ENCODE measurements around the gene DSG3. TPM values are rescaled to one million over a fixed set of nuclear protein-coding genes. Genes with fewer than 3 reads are reported as not detected.
A peak's percentile ranks its signal among the peaks of the same experiment; 100 is the strongest.
"Not testable (repeated sequence)": the region's sequence is repeated elsewhere in the genome, so short reads cannot be mapped to it uniquely, and the experiment has no call there.

Gene DSG3
- total RNA-seq, 1 experiment from 2014 or later: 0.04 TPM

DNA sequence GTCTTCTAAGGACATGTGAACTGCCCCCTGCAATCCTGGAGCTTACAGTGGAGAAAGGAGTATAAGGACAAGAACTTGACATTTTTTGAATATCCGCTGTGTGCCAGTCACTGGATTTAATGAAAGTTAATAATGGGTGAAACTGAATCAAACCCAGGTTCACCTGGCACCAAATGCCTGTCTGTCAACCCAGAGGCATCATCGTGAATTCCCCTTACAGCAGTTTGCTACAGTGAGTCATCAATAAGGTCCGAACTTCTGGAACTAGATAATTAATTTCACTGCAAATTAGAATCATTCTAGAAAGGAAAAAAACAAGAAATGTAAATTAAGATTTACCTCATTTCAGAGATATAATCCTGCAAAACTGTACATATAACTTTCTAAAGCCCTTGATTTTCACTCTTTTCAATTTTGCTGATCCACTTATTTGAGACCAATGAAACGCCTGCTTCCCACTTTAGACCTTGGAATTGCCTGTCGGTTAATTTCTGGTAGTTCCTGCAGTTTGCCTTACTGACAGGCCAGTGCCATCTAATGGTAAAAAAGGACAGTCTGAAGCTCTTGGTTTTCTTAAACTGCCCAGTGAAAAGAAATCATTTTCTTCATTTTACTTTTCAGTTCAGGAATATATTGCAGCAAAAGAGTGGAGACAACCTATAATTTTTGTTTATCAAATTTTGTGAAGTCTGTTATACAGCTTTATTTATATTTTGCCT, 58.6 kb downstream of the DSG3 start:
- no peak overlapping the region for H3K27ac ChIP-seq (ENCODE audit: insufficient read length, low read depth, low read length)

DNA sequence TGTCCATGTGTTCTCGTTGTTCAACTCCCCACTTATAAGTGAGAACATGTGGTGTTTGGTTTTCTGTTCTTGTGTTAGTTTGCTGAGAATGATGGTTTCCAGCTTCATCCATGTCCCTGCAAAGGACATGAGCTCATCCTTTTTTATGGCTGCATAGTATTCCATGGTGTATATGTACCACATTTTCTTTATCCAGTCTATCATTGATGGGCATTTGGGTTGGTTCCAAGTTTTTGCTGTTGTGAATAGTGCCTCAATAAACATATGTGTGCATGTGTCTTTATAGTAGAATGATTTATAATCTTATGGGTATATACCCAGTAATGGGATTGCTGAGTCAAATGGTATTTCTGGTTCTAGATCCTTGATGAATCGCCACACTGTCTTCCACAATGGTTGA, 59.6 kb downstream of the DSG3 start:
- H3K27ac ChIP-seq (ENCODE audit: insufficient read length, low read depth, low read length); H4K91ac ChIP-seq (ENCODE audit: insufficient read length, low read depth, low read length); H3K9me3 ChIP-seq (ENCODE audit: control insufficient read depth, low read depth, low read length); H3K27me3 Mint-ChIP-seq (ENCODE audit: low read depth); H3K27me3 ChIP-seq (ENCODE audit: insufficient read depth, low read length); H3K18ac ChIP-seq (ENCODE audit: insufficient read length, low read depth, low read length); H3K4me2 ChIP-seq (ENCODE audit: insufficient read depth, insufficient read length, low read length); H3K27ac Mint-ChIP-seq; H2BK120ac ChIP-seq (ENCODE audit: low read depth, low read length, poor library complexity, severe bottlenecking); H3K23me2 ChIP-seq (ENCODE audit: insufficient read length, low read depth, low read length, poor library complexity, severe bottlenecking); H3K56ac ChIP-seq (ENCODE audit: insufficient read length, low read depth, low read length); H3K4ac ChIP-seq (ENCODE audit: low read depth, low read length); H3K23ac ChIP-seq (ENCODE audit: insufficient read length, low read depth, low read length); H2BK20ac ChIP-seq (ENCODE audit: low read depth, low read length, poor library complexity, severe bottlenecking); H2AK5ac ChIP-seq (ENCODE audit: insufficient read length, low read length); H2BK5ac ChIP-seq (ENCODE audit: insufficient read length, low read length); H4K5ac ChIP-seq (ENCODE audit: insufficient read length, low read depth, low read length); H3T11ph ChIP-seq (ENCODE audit: low read length); H3K9me3 Mint-ChIP-seq; H2BK15ac ChIP-seq (ENCODE audit: low read depth, low read length); H3K9ac ChIP-seq (ENCODE audit: extremely low read depth, insufficient read length, low read length); H2BK12ac ChIP-seq (ENCODE audit: insufficient read length, low read depth, low read length); H3K4me1 ChIP-seq (ENCODE audit: insufficient read depth, low read length); H3K14ac ChIP-seq (ENCODE audit: insufficient read depth, low read length); H4K20me1 ChIP-seq (ENCODE audit: control insufficient read depth, insufficient read depth, insufficient read length); H2AFZ ChIP-seq (ENCODE audit: low read length); H4K8ac ChIP-seq (replicated peaks; ENCODE audit: insufficient read length, low read depth, low read length); DNase-seq; H3K4me3 Mint-ChIP-seq; H3K79me1 ChIP-seq (ENCODE audit: insufficient read depth, low read depth, low read length, poor library complexity, severe bottlenecking): not testable (repeated sequence)
- Mint-ChIP-seq H3K36me3 (ENCODE audit: insufficient read depth in 1 of 3, low read depth in 3 of 3) (peaks cover 11 to 20% (median 13%) of the 10 kb centered on the region in 3 experiments), H3K4me1 (peaks cover 5 to 15% of the 10 kb centered on the region in 2 experiments)
- peaks cover 28% of the 10 kb centered on the region; the same call in 1 of the 2 replicates for H3K79me2 ChIP-seq (ENCODE audit: insufficient read depth, low read length)
- no CpG with 5 or more reads among the region's 2 CpGs for WGBS (ENCODE audit: extremely low coverage, insufficient read length, low lambda C conversion rate)

More for the DNA sequence above, 58.6 kb downstream of the DSG3 start:
- Histone ChIP-seq H3K4ac (ENCODE audit: low read depth, low read length) (no peak overlapping the region), H4K91ac (ENCODE audit: insufficient read length, low read depth, low read length) (no peak overlapping the region), H3K23me2 (ENCODE audit: insufficient read length, low read depth, low read length, poor library complexity, severe bottlenecking) (no peaks in the 10 kb centered on the region), H3K14ac (ENCODE audit: insufficient read depth, low read length) (no peak overlapping the region), H4K8ac (replicated peaks; ENCODE audit: insufficient read length, low read depth, low read length) (no peak overlapping the region), H3K56ac (ENCODE audit: insufficient read length, low read depth, low read length) (no peak overlapping the region), H3K4me1 (ENCODE audit: insufficient read depth, low read length) (no peaks in the 10 kb centered on the region), H2BK120ac (ENCODE audit: low read depth, low read length, poor library complexity, severe bottlenecking) (no peak overlapping the region), H4K5ac (ENCODE audit: insufficient read length, low read depth, low read length) (no peak overlapping the region), H4K20me1 (ENCODE audit: control insufficient read depth, insufficient read depth, insufficient read length) (no peaks in the 10 kb centered on the region), H2BK5ac (ENCODE audit: insufficient read length, low read length) (no peak overlapping the region), H2BK12ac (ENCODE audit: insufficient read length, low read depth, low read length) (no peak overlapping the region), H3K9ac (ENCODE audit: extremely low read depth, insufficient read length, low read length) (no peak overlapping the region), H3K9me3 (ENCODE audit: control insufficient read depth, low read depth, low read length) (no peaks in the 10 kb centered on the region), H3K4me2 (ENCODE audit: insufficient read depth, insufficient read length, low read length) (no peak overlapping the region), H3K27me3 (ENCODE audit: insufficient read depth, low read length) (no peaks in the 10 kb centered on the region), H3K79me1 (ENCODE audit: insufficient read depth, low read depth, low read length, poor library complexity, severe bottlenecking) (peaks cover 6% of the 10 kb centered on the region), H3K79me2 (ENCODE audit: insufficient read depth, low read length) (peaks cover 30% of the 10 kb centered on the region; the same call in 1 of the 2 replicates), H2AFZ (ENCODE audit: low read length) (no peak overlapping the region), H3K23ac (ENCODE audit: insufficient read length, low read depth, low read length) (no peak overlapping the region), H2AK5ac (ENCODE audit: insufficient read length, low read length) (no peak overlapping the region), H3K18ac (ENCODE audit: insufficient read length, low read depth, low read length) (no peak overlapping the region), H2BK15ac (ENCODE audit: low read depth, low read length) (no peak overlapping the region), H2BK20ac (ENCODE audit: low read depth, low read length, poor library complexity, severe bottlenecking) (no peak overlapping the region), H3T11ph (ENCODE audit: low read length) (no peak overlapping the region)
- Mint-ChIP-seq H3K27ac (no peak overlapping the region), H3K4me1 (peaks cover 5 to 11% of the 10 kb centered on the region in 2 experiments; a peak in 3 of 4 replicates), H3K4me3 (no peak overlapping the region), H3K9me3 (peaks cover 5 to 9% of the 10 kb centered on the region in 2 experiments), H3K27me3 (ENCODE audit: low read depth) (no peaks in the 10 kb centered on the region), H3K36me3 (ENCODE audit: insufficient read depth in 1 of 3, low read depth in 3 of 3) (peaks cover 11 to 20% (median 13%) of the 10 kb centered on the region in 3 experiments)
- WGBS (ENCODE audit: extremely low coverage, insufficient read length, low lambda C conversion rate): no CpG with 5 or more reads among the region's 5 CpGs
- TF ChIP-seq, protein P1, sequence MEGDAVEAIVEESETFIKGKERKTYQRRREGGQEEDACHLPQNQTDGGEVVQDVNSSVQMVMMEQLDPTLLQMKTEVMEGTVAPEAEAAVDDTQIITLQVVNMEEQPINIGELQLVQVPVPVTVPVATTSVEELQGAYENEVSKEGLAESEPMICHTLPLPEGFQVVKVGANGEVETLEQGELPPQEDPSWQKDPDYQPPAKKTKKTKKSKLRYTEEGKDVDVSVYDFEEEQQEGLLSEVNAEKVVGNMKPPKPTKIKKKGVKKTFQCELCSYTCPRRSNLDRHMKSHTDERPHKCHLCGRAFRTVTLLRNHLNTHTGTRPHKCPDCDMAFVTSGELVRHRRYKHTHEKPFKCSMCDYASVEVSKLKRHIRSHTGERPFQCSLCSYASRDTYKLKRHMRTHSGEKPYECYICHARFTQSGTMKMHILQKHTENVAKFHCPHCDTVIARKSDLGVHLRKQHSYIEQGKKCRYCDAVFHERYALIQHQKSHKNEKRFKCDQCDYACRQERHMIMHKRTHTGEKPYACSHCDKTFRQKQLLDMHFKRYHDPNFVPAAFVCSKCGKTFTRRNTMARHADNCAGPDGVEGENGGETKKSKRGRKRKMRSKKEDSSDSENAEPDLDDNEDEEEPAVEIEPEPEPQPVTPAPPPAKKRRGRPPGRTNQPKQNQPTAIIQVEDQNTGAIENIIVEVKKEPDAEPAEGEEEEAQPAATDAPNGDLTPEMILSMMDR (conservative IDR thresholded peaks at IDR 0.05): peak; percentile 47; the same call in 2 of the 3 replicates
- DNase-seq: no peak
